ENCODE data around the gene PACSIN2. TPM values are rescaled to one million over a fixed set of nuclear protein-coding genes. Genes with fewer than 3 reads are reported as not detected.

PACSIN2 gene
- total RNA-seq, 3 donors from 2014 or later = 43.8 to 82.7 (median 72.4) TPM

DNA sequence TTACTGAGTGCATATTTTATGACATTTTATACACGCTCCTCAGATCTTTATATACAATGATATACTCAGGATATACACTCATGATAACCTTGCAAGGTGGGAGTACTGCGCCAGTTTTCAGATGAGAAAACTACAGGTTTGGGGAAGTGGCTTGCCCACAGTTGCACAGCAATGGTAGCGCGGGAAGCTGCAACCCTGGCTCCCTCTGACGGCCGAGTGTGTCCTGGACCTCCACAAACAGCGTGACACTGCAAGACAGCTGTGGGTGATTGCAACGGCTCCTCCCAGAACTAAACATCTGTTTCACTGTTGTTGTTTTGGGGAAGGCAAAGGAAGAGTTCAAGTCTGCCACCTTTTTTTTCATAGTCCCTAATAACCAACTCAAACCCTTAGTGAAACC, 47.0 kb downstream of the PACSIN2 start:
- no peaks in the 10 kb centered on the region for H3K36me3 ChIP-seq
- intact Hi-C loops (cut with DNase I; ENCODE audit: low total_unique reads) = no loop called here
- TF ChIP-seq, protein P1, sequence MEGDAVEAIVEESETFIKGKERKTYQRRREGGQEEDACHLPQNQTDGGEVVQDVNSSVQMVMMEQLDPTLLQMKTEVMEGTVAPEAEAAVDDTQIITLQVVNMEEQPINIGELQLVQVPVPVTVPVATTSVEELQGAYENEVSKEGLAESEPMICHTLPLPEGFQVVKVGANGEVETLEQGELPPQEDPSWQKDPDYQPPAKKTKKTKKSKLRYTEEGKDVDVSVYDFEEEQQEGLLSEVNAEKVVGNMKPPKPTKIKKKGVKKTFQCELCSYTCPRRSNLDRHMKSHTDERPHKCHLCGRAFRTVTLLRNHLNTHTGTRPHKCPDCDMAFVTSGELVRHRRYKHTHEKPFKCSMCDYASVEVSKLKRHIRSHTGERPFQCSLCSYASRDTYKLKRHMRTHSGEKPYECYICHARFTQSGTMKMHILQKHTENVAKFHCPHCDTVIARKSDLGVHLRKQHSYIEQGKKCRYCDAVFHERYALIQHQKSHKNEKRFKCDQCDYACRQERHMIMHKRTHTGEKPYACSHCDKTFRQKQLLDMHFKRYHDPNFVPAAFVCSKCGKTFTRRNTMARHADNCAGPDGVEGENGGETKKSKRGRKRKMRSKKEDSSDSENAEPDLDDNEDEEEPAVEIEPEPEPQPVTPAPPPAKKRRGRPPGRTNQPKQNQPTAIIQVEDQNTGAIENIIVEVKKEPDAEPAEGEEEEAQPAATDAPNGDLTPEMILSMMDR (IDR thresholded peaks at IDR 0.05) = no peak
- TF ChIP-seq POLR2AphosphoS5 (IDR thresholded peaks at IDR 0.05) (peak in 1 of 3 donors; percentile 32), POLR2A (IDR thresholded peaks at IDR 0.05) (no peak)
- H3K27ac ChIP-seq = peak overlapping the region; percentile 25 to 61
- no peak overlapping the region for H3K4me3 ChIP-seq
- no peaks in the 10 kb centered on the region for H3K9me3 ChIP-seq
- no peaks in the 10 kb centered on the region for H3K27me3 ChIP-seq
- H3K4me1 ChIP-seq = peaks cover 0 to 1% of the 10 kb centered on the region in 2 donors
- no peak for DNase-seq (ENCODE audit: low spot score in 2 of 2)

DNA sequence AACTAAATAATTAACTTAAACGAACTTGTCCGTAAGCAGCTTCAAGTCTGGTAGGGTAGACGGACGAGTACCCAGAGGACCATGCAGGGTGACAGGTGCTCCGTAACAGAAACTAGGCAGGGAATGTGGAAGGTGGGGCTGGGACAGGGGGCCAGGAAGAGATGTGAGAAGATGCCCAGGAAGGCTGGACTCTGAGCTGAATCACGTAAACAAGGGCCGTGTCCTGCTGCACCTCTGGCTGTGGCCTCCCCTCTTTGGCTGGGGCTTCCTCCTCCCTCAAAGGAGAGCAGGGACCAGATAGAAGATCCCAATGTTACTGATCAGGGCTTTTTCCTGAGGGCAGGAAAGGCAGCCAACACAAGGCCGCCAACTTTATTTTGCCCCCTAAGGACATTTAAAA, 47.9 kb downstream of the PACSIN2 start:
- TF ChIP-seq POLR2A (IDR thresholded peaks at IDR 0.05) = no peak
- no peak for TF ChIP-seq POLR2AphosphoS5 (IDR thresholded peaks at IDR 0.05)
- TF ChIP-seq, protein P1 (IDR thresholded peaks at IDR 0.05) = no peak
- H3K36me3 ChIP-seq = no peaks in the 10 kb centered on the region
- DNase-seq (ENCODE audit: low spot score in 2 of 2) = no peak
- H3K4me1 ChIP-seq = peaks cover 0 to 11% of the 10 kb centered on the region in 2 donors
- no peaks in the 10 kb centered on the region for H3K9me3 ChIP-seq
- intact Hi-C loops (cut with DNase I; ENCODE audit: low total_unique reads) = no loop called here
- H3K27ac ChIP-seq = no peak overlapping the region
- no peaks in the 10 kb centered on the region for H3K27me3 ChIP-seq
- H3K4me3 ChIP-seq = no peak overlapping the region

DNA sequence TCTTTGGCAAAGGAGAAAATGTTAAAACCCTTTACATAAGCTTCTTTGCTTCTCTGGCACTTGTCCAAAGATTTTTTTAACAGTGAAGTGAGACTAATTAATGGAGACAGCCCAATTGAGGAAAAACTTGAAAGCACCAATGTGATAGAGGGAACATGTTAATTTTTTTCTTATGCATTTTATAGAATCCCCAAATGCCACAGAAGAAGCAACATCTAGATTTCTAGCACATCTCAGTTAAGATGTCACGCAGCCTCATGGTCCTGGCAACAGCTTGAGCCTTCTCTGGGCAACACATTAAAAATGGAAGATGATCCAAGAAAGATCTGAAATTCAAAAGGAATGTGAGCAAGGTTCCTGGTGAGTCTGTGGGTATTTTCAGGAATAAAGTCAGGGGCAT, 48.5 kb downstream of the PACSIN2 start:
- no peak overlapping the region for H3K27ac ChIP-seq
- H3K4me1 ChIP-seq = peaks cover 0 to 13% of the 10 kb centered on the region in 2 donors
- no peaks in the 10 kb centered on the region for H3K27me3 ChIP-seq
- intact Hi-C loops (cut with DNase I; ENCODE audit: low total_unique reads) = no loop called here
- no peaks in the 10 kb centered on the region for H3K9me3 ChIP-seq
- TF ChIP-seq POLR2AphosphoS5 (IDR thresholded peaks at IDR 0.05) = no peak
- TF ChIP-seq POLR2A (IDR thresholded peaks at IDR 0.05) = no peak
- TF ChIP-seq, protein P1 (IDR thresholded peaks at IDR 0.05) = no peak
- no peak overlapping the region for H3K4me3 ChIP-seq
- DNase-seq (ENCODE audit: low spot score in 2 of 2) = no peak
- no peaks in the 10 kb centered on the region for H3K36me3 ChIP-seq

DNA sequence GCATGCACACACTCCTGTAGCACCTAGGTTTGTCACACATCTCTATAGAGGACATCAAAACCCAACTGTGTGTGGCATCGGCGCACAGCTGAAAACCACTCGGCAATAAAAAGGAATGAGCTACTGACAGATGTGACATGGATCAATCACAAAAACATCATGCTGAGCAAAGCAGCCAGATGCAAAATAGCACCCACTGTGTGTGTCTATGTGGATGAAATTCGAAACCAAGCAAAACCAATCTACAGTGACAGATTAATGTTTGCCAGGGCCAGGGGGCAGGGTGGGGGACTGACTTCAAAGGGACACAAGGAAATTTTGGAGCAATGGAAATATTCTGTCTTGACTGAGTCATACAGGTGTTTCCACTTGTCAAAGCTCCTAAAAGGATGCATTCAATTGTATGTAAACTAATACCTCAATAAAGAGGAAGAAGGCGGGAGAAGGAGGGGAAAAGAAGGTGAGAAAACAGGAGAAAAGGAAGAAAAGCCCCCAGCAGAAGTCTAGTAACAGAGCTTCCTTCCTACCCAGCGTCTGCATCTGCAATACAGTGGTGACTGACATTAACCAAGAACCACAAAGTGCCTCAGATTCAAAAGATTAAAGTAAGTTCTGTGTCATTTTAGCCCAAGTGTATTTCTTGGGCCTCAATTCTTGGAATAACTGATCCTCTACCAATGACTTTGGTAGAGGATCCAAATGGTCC, 49.8 kb downstream of the PACSIN2 start:
- no peak overlapping the region for H3K27ac ChIP-seq
- peaks cover 3 to 13% of the 10 kb centered on the region in 2 donors for H3K4me1 ChIP-seq
- no peaks in the 10 kb centered on the region for H3K9me3 ChIP-seq
- no peaks in the 10 kb centered on the region for H3K27me3 ChIP-seq
- no peak overlapping the region for H3K4me3 ChIP-seq
- intact Hi-C loops (cut with DNase I; ENCODE audit: low total_unique reads) = no loop called here
- no peak for DNase-seq (ENCODE audit: low spot score in 2 of 2)
- H3K36me3 ChIP-seq = no peaks in the 10 kb centered on the region
- TF ChIP-seq POLR2A (IDR thresholded peaks at IDR 0.05) = no peak
- no peak for TF ChIP-seq POLR2AphosphoS5 (IDR thresholded peaks at IDR 0.05)
- TF ChIP-seq, protein P1 (IDR thresholded peaks at IDR 0.05) = no peak

DNA sequence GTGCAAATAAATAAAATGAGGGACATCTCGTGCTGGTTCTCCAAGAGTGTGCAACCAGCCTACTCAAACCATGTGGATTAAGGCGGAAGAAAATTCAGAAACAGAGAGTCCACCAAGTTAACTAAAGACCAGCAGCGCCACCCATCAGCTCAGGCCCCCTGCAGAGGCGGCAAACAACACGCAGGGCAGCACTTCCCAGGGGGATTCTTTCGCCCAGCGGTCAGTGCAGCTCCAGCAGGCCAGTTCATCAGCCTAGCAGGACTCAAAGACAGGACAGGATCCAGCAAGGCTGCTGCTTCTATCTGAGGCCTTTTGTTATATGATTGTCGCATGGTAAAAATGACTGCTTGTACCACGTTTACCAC, 51.7 kb downstream of the PACSIN2 start:
- Histone ChIP-seq H3K4me1 (peaks cover 11 to 13% of the 10 kb centered on the region in 2 donors), H3K4me3 (no peak overlapping the region), H3K27me3 (no peaks in the 10 kb centered on the region), H3K36me3 (no peaks in the 10 kb centered on the region), H3K9me3 (no peaks in the 10 kb centered on the region), H3K27ac (peak overlapping the region; percentile 68 to 74)
- intact Hi-C loops (cut with DNase I; ENCODE audit: low total_unique reads) = no loop called here
- TF ChIP-seq POLR2A (IDR thresholded peaks at IDR 0.05) (no peak), POLR2AphosphoS5 (IDR thresholded peaks at IDR 0.05) (no peak)
- TF ChIP-seq, protein P1 (IDR thresholded peaks at IDR 0.05) = no peak
- no peak for DNase-seq (ENCODE audit: low spot score in 2 of 2)

Data from breast epithelium (tissue), 4 donors.